ENCODE data around the gene SYT8. TPM values are rescaled to one million over a fixed set of nuclear protein-coding genes. Genes with fewer than 3 reads are reported as not detected.

Gene SYT8
- total RNA-seq, 2 experiments from 2014 or later = not detected

GRCh38 chr11:1807264-1807995, 27.4 kb upstream of the SYT8 start:
- DNase-seq (ENCODE audit: low spot score) = no peak
- TF ChIP-seq, protein P1, sequence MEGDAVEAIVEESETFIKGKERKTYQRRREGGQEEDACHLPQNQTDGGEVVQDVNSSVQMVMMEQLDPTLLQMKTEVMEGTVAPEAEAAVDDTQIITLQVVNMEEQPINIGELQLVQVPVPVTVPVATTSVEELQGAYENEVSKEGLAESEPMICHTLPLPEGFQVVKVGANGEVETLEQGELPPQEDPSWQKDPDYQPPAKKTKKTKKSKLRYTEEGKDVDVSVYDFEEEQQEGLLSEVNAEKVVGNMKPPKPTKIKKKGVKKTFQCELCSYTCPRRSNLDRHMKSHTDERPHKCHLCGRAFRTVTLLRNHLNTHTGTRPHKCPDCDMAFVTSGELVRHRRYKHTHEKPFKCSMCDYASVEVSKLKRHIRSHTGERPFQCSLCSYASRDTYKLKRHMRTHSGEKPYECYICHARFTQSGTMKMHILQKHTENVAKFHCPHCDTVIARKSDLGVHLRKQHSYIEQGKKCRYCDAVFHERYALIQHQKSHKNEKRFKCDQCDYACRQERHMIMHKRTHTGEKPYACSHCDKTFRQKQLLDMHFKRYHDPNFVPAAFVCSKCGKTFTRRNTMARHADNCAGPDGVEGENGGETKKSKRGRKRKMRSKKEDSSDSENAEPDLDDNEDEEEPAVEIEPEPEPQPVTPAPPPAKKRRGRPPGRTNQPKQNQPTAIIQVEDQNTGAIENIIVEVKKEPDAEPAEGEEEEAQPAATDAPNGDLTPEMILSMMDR (conservative IDR thresholded peaks at IDR 0.05; ENCODE audit: low read length) = 0 out of 2 replicates have a peak, but pooled peaks have one; percentile 30
- TF ChIP-seq EZH2phosphoT487 (IDR thresholded peaks at IDR 0.05; ENCODE audit: borderline replicate concordance, low read depth, low read length) = no peak
- intact Hi-C loops (cut with micrococcal nuclease; ENCODE audit: unreplicated experiment) = no loop called here
- H3K27ac ChIP-seq (ENCODE audit: low read depth, low read length, poor library complexity, severe bottlenecking) = no peak overlapping the region
- no peaks in the 10 kb centered on the region for H3K79me2 ChIP-seq (ENCODE audit: insufficient read depth, low read depth, low read length)
- H3K9me3 ChIP-seq (ENCODE audit: low read length) = no peaks in the 10 kb centered on the region
- H3K9me2 ChIP-seq (ENCODE audit: insufficient read depth, low read length) = no peaks in the 10 kb centered on the region
- no peak overlapping the region for H2AFZ ChIP-seq (ENCODE audit: low read length)
- BruUV-seq (replicated peaks) = no TSS peak
- ChIA-PET CTCF (ENCODE audit: unreplicated experiment) (no interaction called here), POLR2A (no interaction called here)
- H3K36me3 ChIP-seq (ENCODE audit: insufficient read depth, low read length) = no peaks in the 10 kb centered on the region
- H3K4me2 ChIP-seq (ENCODE audit: low read length) = no peak overlapping the region
- H3K4me3 ChIP-seq (ENCODE audit: low read depth, low read length, poor library complexity, severe bottlenecking) = no peak overlapping the region
- no peaks in the 10 kb centered on the region for H3K4me1 ChIP-seq (ENCODE audit: insufficient read depth, low read length, poor library complexity, severe bottlenecking)
- no peaks in the 10 kb centered on the region for H4K20me1 ChIP-seq (ENCODE audit: insufficient read depth, low read length)

DNA sequence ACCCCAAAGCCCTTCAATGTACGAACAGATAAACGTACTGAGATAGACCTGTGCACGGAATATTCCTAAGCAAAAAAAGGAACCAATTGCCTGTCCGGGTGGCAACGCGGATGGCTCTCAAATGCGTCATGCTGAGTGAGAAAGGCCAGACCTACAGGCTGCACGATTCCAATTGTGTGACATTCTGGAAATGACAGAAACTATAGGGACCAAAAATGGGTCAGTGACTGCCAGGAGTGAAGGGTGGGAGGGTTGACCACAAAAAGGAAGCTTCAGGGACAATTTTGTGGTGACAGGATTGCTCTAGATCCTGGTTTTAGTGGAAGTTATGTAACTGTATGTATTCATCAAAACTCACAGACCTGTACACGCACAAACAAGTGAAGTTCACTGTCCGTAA, 24.0 kb upstream of the SYT8 start:
- H3K9me2 ChIP-seq (ENCODE audit: insufficient read depth, low read length) = no peaks in the 10 kb centered on the region
- H3K27ac ChIP-seq (ENCODE audit: low read depth, low read length, poor library complexity, severe bottlenecking) = no peak overlapping the region
- TF ChIP-seq EZH2phosphoT487 (IDR thresholded peaks at IDR 0.05; ENCODE audit: borderline replicate concordance, low read depth, low read length) = no peak
- TF ChIP-seq, protein P1 (conservative IDR thresholded peaks at IDR 0.05; ENCODE audit: low read length) = no peak
- no peak overlapping the region for H2AFZ ChIP-seq (ENCODE audit: low read length)
- no TSS peak for BruUV-seq (replicated peaks)
- H3K4me2 ChIP-seq (ENCODE audit: low read length) = no peak overlapping the region
- intact Hi-C loops (cut with micrococcal nuclease; ENCODE audit: unreplicated experiment) = no loop called here
- no peak overlapping the region for H3K4me3 ChIP-seq (ENCODE audit: low read depth, low read length, poor library complexity, severe bottlenecking)
- DNase-seq (ENCODE audit: low spot score) = no peak
- no peaks in the 10 kb centered on the region for H3K9me3 ChIP-seq (ENCODE audit: low read length)
- no peaks in the 10 kb centered on the region for H3K4me1 ChIP-seq (ENCODE audit: insufficient read depth, low read length, poor library complexity, severe bottlenecking)
- H3K79me2 ChIP-seq (ENCODE audit: insufficient read depth, low read depth, low read length) = no peaks in the 10 kb centered on the region
- ChIA-PET CTCF (ENCODE audit: unreplicated experiment) (no interaction called here), POLR2A (no interaction called here)
- no peaks in the 10 kb centered on the region for H4K20me1 ChIP-seq (ENCODE audit: insufficient read depth, low read length)
- H3K36me3 ChIP-seq (ENCODE audit: insufficient read depth, low read length) = no peaks in the 10 kb centered on the region

DNA sequence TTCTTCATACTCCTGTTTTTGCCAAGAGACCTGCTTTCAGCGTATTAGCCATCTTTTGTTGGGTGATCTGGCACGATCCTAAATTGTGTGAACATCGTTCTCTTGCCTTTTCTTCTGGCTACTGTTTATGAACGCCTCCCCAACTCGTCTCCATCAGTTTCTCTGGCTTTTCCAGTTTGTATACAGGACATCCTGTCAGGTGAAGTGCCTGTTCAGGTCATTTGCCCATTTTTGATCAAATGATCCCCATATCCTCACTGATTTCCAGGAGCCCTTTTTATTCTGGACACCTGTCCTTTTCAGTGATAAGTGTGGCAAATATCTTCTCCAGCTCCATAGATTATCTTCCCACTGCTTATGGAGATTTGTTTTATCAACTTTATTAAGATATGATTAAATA, 22.5 kb upstream of the SYT8 start:
- Histone ChIP-seq H3K4me3 (ENCODE audit: low read depth, low read length, poor library complexity, severe bottlenecking) (no peak overlapping the region), H3K9me2 (ENCODE audit: insufficient read depth, low read length) (no peaks in the 10 kb centered on the region), H3K4me1 (ENCODE audit: insufficient read depth, low read length, poor library complexity, severe bottlenecking) (no peaks in the 10 kb centered on the region), H2AFZ (ENCODE audit: low read length) (no peak overlapping the region), H3K9me3 (ENCODE audit: low read length) (no peaks in the 10 kb centered on the region), H4K20me1 (ENCODE audit: insufficient read depth, low read length) (no peaks in the 10 kb centered on the region), H3K27ac (ENCODE audit: low read depth, low read length, poor library complexity, severe bottlenecking) (no peak overlapping the region), H3K79me2 (ENCODE audit: insufficient read depth, low read depth, low read length) (no peaks in the 10 kb centered on the region), H3K36me3 (ENCODE audit: insufficient read depth, low read length) (no peaks in the 10 kb centered on the region), H3K4me2 (ENCODE audit: low read length) (no peak overlapping the region)
- CTCF ChIA-PET (ENCODE audit: unreplicated experiment) = no interaction called here
- intact Hi-C loops (cut with micrococcal nuclease; ENCODE audit: unreplicated experiment) = no loop called here
- POLR2A ChIA-PET = no interaction called here
- no TSS peak for BruUV-seq (replicated peaks)
- no peak for DNase-seq (ENCODE audit: low spot score)
- TF ChIP-seq, protein P1 (conservative IDR thresholded peaks at IDR 0.05; ENCODE audit: low read length) = no peak
- no peak for TF ChIP-seq EZH2phosphoT487 (IDR thresholded peaks at IDR 0.05; ENCODE audit: borderline replicate concordance, low read depth, low read length)
